K562 (cell line): ENCODE measurements around the gene IL27RA. TPM values are rescaled to one million over a fixed set of nuclear protein-coding genes. Genes with fewer than 3 reads are reported as not detected.
A peak's percentile ranks its signal among the peaks of the same experiment; 100 is the strongest.

Experiments
- HMG20A ChIP-seq: fragments of 450-650 bp; formaldehyde crosslinking; conservative IDR thresholded peaks from 2 replicates; pipeline ENCODE4 v1.4.0; 2020; ENCODE audit warnings: mild to moderate bottlenecking, mixed read lengths
- MIER1 ChIP-seq: fragments of 450-650 bp; IDR thresholded peaks from 2 replicates; pipeline ENCODE4 v1.6.1; 2016; ENCODE audit warnings: antibody characterized with exemption, mild to moderate bottlenecking, low read depth
- POLR2AphosphoS5 ChIP-seq: IDR thresholded peaks from 2 replicates; pipeline ENCODE4 v1.6.1; 2011; ENCODE audit warnings: mild to moderate bottlenecking, low read depth, low read length, moderate library complexity; ENCODE audit not compliant: control insufficient read depth, insufficient read depth
- RBM34 ChIP-seq: fragments of 200-400 bp; formaldehyde crosslinking; IDR thresholded peaks from 2 replicates; pipeline ENCODE4 v1.6.1; 2018; ENCODE audit warnings: low read length, borderline replicate concordance; ENCODE audit not compliant: insufficient read depth
- SMARCA5 ChIP-seq: fragments of 450-650 bp; IDR thresholded peaks from 2 replicates; pipeline ENCODE4 v1.6.1; 2016
- TCF7 ChIP-seq: sonication (generic); IDR thresholded peaks from 2 replicates; pipeline ENCODE4 v1.6.1; 2016; ENCODE audit warnings: antibody characterized with exemption, borderline replicate concordance
- TGIF2 ChIP-seq: sonication (generic); formaldehyde crosslinking; IDR thresholded peaks from 2 replicates; pipeline ENCODE4 v1.8.1; 2022; ENCODE audit warnings: mild to moderate bottlenecking, missing genetic modification reagents, moderate library complexity
- TSC22D4 ChIP-seq: fragments of 450-650 bp; IDR thresholded peaks from 2 replicates; pipeline ENCODE4 v1.6.1; 2016; ENCODE audit warnings: missing genetic modification characterization, missing biosample characterization, control low read depth
- ZNF3 ChIP-seq: fragments of 250-450 bp; sonication (Bioruptor Pico); IDR thresholded peaks from 2 replicates; pipeline ENCODE4 v1.5.0; 2021; ENCODE audit warnings: mild to moderate bottlenecking, moderate library complexity
- ZNF589 ChIP-seq: fragments of 200-800 bp; sonication (Bioruptor generic); IDR thresholded peaks from 2 replicates; pipeline ENCODE4 v1.6.1; 2016; ENCODE audit warnings: low read depth, missing genetic modification characterization, missing compliant biosample characterization
- ZNF76 ChIP-seq: fragments of 250-450 bp; sonication (Bioruptor Pico); IDR thresholded peaks from 2 replicates; pipeline ENCODE4 v1.4.0; 2020; ENCODE audit warnings: mild to moderate bottlenecking, moderate library complexity, borderline replicate concordance
- ZNF766 ChIP-seq: fragments of 200-800 bp; sonication (Bioruptor generic); conservative IDR thresholded peaks from 2 replicates; pipeline ENCODE4 v1.6.1; 2016; ENCODE audit warnings: missing genetic modification characterization, missing compliant biosample characterization
- polyA plus RNA-seq, 8 experiments: library from polyadenylated mRNA; depleted of rRNA in 4 of 8; stranded (reverse) in 5 of 8; unstranded in 3 of 8; fragments of >200 nt; fragmentation: Nextera tagmentation in 2 of 8; fragmentation: Illumina TruSeq in 1 of 8; extraction: Ambion mirVana in 2 of 8; extraction: Trizol in 1 of 8; gene quantifications; 2 replicates each; pipeline versions ENCODE4 v1.2.1 to v1.2.3, GENCODE V29; 2011 to 2014; ENCODE audit warnings: inconsistent platforms in 1 of 8, missing spikeins in 1 of 8
- total RNA-seq, 7 experiments: library from RNA; depleted of rRNA in 6 of 7; stranded (reverse); fragments of >200 nt in 6 of 7; fragmentation: Illumina TruSeq in 2 of 7; extraction: Trizol in 2 of 7; gene quantifications; 2 replicates each; pipeline versions ENCODE4 v1.2.1 to v1.2.3, GENCODE V29; 2011 to 2021; ENCODE audit warnings: low replicate concordance in 1 of 7
- TF ChIP-seq, protein P1 (sequence below): fragments of 450-650 bp; IDR thresholded peaks from 2 replicates; pipeline ENCODE4 v1.6.1; 2017; ENCODE audit warnings: mild to moderate bottlenecking, moderate library complexity
- TF ChIP-seq, protein P2 (sequence below): fragments of 450-650 bp; IDR thresholded peaks from 2 replicates; pipeline ENCODE4 v1.7.1; 2018; ENCODE audit warnings: mild to moderate bottlenecking, low read depth; ENCODE audit not compliant: partially characterized antibody
- TF ChIP-seq, protein P3 (sequence below): fragments of 450-650 bp; IDR thresholded peaks from 2 replicates; pipeline ENCODE4 v1.6.1; 2016; ENCODE audit warnings: low read depth, mild to moderate bottlenecking, moderate library complexity
- TF ChIP-seq, protein P4 (sequence below): sonication (generic); formaldehyde crosslinking; IDR thresholded peaks from 2 replicates; pipeline ENCODE4 v1.5.0; 2020; ENCODE audit warnings: missing genetic modification reagents
- TF ChIP-seq, protein P5 (sequence below), 2 experiments: fragments of 450-650 bp in 1 of 2; sonication (generic) in 1 of 2; formaldehyde crosslinking; conservative IDR thresholded peaks; 2 replicates each; pipeline versions ENCODE4 v1.4.0 to v1.8.1; 2020 to 2022; ENCODE audit warnings: mild to moderate bottlenecking in 1 of 2, missing genetic modification reagents in 1 of 2
- TF ChIP-seq, protein P6 (sequence below): IDR thresholded peaks from 2 replicates; pipeline ENCODE4 v1.6.1; 2011; ENCODE audit not compliant: insufficient read length; ENCODE audit errors: extremely low read depth

Gene IL27RA
- total and polyA plus RNA-seq, 9 of the 15 experiments (the other 6 are each of a cell fraction or from before 2014, with no cell fraction given), result 1.9 to 15.9 (median 12.0) TPM

DNA sequence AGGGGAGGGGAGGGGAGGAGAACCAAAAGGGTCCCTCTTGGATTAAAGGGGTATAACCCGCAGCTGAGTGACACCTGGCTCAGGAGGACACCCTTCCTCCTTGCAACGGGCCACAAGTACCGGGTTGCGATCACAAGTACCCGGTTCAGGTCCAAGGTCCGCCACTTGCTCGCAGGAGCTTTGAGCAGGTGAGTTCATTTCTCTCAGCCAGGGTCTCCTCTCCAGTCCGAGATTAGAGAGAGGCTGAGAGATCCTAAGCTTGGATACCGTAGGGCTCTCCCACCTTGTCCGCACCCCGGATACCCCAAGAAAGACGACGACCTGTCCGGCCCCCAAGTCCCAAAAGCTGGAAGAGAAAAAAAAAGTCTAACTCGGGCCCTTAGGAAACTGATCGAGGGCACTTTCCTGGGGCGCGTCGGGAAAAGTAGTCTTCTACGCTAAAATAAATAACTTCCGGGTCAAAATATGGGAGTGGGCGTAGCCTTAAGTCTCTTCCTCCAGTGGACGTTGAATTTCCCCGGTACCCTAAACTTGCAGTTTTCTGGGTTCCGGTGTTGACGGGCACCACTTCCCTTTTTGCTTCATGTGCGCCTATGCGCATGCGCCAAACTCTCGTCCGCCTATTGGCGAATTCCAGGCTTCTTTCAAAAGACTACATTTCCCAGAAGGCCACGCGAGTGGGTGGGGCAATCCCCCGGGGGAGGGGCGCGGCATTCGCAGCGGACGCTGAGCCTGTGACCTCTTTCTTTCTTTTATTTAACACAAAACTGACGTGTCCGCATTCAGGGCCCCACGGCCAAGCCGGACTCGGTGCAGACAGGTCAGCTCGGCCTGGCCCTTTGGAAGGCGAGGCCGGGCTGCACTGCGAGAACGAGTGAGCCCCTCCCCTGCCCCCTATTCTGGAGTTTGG is 49.6 kb downstream of the IL27RA start (continued):
- TF ChIP-seq, protein P1, sequence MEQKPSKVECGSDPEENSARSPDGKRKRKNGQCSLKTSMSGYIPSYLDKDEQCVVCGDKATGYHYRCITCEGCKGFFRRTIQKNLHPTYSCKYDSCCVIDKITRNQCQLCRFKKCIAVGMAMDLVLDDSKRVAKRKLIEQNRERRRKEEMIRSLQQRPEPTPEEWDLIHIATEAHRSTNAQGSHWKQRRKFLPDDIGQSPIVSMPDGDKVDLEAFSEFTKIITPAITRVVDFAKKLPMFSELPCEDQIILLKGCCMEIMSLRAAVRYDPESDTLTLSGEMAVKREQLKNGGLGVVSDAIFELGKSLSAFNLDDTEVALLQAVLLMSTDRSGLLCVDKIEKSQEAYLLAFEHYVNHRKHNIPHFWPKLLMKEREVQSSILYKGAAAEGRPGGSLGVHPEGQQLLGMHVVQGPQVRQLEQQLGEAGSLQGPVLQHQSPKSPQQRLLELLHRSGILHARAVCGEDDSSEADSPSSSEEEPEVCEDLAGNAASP, result no peak
- TF ChIP-seq ZNF766 (peak; percentile 77), TSC22D4 (no peak), TCF7 (no peak), ZNF3 (no peak), HMG20A (CRISPR knock-in tag) (no peak), SMARCA5 (no peak), ZNF76 (no peak), TGIF2 (CRISPR knock-in tag) (no peak), ZNF589 (CRISPR knock-in tag) (no peak), RBM34 (no peak), POLR2AphosphoS5 (peak; percentile 35), MIER1 (no peak)
- TF ChIP-seq, protein P2, sequence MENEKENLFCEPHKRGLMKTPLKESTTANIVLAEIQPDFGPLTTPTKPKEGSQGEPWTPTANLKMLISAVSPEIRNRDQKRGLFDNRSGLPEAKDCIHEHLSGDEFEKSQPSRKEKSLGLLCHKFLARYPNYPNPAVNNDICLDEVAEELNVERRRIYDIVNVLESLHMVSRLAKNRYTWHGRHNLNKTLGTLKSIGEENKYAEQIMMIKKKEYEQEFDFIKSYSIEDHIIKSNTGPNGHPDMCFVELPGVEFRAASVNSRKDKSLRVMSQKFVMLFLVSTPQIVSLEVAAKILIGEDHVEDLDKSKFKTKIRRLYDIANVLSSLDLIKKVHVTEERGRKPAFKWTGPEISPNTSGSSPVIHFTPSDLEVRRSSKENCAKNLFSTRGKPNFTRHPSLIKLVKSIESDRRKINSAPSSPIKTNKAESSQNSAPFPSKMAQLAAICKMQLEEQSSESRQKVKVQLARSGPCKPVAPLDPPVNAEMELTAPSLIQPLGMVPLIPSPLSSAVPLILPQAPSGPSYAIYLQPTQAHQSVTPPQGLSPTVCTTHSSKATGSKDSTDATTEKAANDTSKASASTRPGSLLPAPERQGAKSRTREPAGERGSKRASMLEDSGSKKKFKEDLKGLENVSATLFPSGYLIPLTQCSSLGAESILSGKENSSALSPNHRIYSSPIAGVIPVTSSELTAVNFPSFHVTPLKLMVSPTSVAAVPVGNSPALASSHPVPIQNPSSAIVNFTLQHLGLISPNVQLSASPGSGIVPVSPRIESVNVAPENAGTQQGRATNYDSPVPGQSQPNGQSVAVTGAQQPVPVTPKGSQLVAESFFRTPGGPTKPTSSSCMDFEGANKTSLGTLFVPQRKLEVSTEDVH, result peak; percentile 90
- TF ChIP-seq, protein P3, sequence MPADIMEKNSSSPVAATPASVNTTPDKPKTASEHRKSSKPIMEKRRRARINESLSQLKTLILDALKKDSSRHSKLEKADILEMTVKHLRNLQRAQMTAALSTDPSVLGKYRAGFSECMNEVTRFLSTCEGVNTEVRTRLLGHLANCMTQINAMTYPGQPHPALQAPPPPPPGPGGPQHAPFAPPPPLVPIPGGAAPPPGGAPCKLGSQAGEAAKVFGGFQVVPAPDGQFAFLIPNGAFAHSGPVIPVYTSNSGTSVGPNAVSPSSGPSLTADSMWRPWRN, result no peak
- TF ChIP-seq, protein P4, sequence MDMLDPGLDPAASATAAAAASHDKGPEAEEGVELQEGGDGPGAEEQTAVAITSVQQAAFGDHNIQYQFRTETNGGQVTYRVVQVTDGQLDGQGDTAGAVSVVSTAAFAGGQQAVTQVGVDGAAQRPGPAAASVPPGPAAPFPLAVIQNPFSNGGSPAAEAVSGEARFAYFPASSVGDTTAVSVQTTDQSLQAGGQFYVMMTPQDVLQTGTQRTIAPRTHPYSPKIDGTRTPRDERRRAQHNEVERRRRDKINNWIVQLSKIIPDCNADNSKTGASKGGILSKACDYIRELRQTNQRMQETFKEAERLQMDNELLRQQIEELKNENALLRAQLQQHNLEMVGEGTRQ (CRISPR knock-in tag), result no peak
- TF ChIP-seq, protein P5, sequence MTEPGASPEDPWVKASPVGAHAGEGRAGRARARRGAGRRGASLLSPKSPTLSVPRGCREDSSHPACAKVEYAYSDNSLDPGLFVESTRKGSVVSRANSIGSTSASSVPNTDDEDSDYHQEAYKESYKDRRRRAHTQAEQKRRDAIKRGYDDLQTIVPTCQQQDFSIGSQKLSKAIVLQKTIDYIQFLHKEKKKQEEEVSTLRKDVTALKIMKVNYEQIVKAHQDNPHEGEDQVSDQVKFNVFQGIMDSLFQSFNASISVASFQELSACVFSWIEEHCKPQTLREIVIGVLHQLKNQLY (CRISPR knock-in tag; conservative IDR thresholded peaks at IDR 0.05), result no peak
- TF ChIP-seq, protein P6, sequence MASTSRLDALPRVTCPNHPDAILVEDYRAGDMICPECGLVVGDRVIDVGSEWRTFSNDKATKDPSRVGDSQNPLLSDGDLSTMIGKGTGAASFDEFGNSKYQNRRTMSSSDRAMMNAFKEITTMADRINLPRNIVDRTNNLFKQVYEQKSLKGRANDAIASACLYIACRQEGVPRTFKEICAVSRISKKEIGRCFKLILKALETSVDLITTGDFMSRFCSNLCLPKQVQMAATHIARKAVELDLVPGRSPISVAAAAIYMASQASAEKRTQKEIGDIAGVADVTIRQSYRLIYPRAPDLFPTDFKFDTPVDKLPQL, result no peak
